Calu3 (cell line): ENCODE data around the gene WASF3. TPM values are rescaled to one million over a fixed set of nuclear protein-coding genes. Genes with fewer than 3 reads are reported as not detected.

Source experiments
- BruUV-seq: library from RNA; stranded (reverse); fragments of 400-500 nt; replicated peaks from 2 replicates; lab custom pipeline; 2021; lab: Mats Ljungman, UMichigan
- CTCF ChIA-PET: fragments of 300-600 bp; sonication (Branson Sonifier 250); formaldehyde crosslinking; loops from one replicate; lab custom pipeline; 2022; ENCODE audit warnings: antibody characterized with exemption; lab: Charles Lee
- DNase-seq: peaks from one replicate; pipeline ENCODE4 v3.0.0; 2022
- H3K27ac Mint-ChIP-seq: one replicate; pipeline ENCODE4 v1.8.0; 2022; ENCODE audit warnings: mixed read lengths; ENCODE audit not compliant: unreplicated experiment
- H3K27me3 Mint-ChIP-seq: one replicate; pipeline ENCODE4 v1.8.0; 2022; ENCODE audit warnings: mixed read lengths; ENCODE audit not compliant: unreplicated experiment
- H3K36me3 Mint-ChIP-seq: one replicate; pipeline ENCODE4 v1.8.0; 2022; ENCODE audit warnings: mild to moderate bottlenecking, moderate library complexity, mixed read lengths; ENCODE audit not compliant: insufficient read depth, unreplicated experiment
- H3K4me1 Mint-ChIP-seq: one replicate; pipeline ENCODE4 v1.8.0; 2022; ENCODE audit warnings: mild to moderate bottlenecking, low read depth, mixed read lengths; ENCODE audit not compliant: unreplicated experiment
- H3K4me3 Mint-ChIP-seq: one replicate; pipeline ENCODE4 v1.8.0; 2022; ENCODE audit warnings: mild to moderate bottlenecking, low read depth, moderate library complexity, mixed read lengths; ENCODE audit not compliant: unreplicated experiment
- H3K9me3 Mint-ChIP-seq: one replicate; pipeline ENCODE4 v1.8.0; 2022; ENCODE audit warnings: low read depth, mixed read lengths; ENCODE audit not compliant: unreplicated experiment
- CTCF ChIP-seq: fragments of 200-600 bp; IDR thresholded peaks from one replicate; pipeline ENCODE4 v1.8.0; 2022; ENCODE audit warnings: antibody characterized with exemption; ENCODE audit not compliant: unreplicated experiment
- intact Hi-C: fragments of 100-400 bp; cut with micrococcal nuclease; formaldehyde crosslinking; loops from one replicate; pipeline ENCODE4 v1.10.0; 2022; ENCODE audit not compliant: unreplicated experiment
- total RNA-seq: library from RNA; stranded (reverse); gene quantifications from 2 replicates; pipeline ENCODE4 v1.2.3, GENCODE V29; 2022

Gene WASF3
- total RNA-seq, 1 experiment from 2014 or later: 8.7 TPM

- CTCF ChIA-PET: no interaction called here
- H3K27ac Mint-ChIP-seq: no peak overlapping the region
- H3K27me3 Mint-ChIP-seq: peaks cover 48% of the 10 kb centered on the region
- peaks cover 3% of the 10 kb centered on the region for H3K4me1 Mint-ChIP-seq
- no TSS peak for BruUV-seq
- intact Hi-C loops: no loop called here
- no peak for TF ChIP-seq CTCF
- no peak overlapping the region for H3K4me3 Mint-ChIP-seq
- no peaks in the 10 kb centered on the region for H3K9me3 Mint-ChIP-seq
- H3K36me3 Mint-ChIP-seq: no peaks in the 10 kb centered on the region
- DNase-seq: no peak
Observed at GRCh38 chr13:26544707-26545106, 12.8 kb upstream of the WASF3 start.

- no peak for TF ChIP-seq CTCF
- Mint-ChIP-seq H3K27ac (no peak overlapping the region), H3K4me3 (no peak overlapping the region), H3K9me3 (no peaks in the 10 kb centered on the region), H3K27me3 (peaks cover 32% of the 10 kb centered on the region), H3K36me3 (no peaks in the 10 kb centered on the region), H3K4me1 (no peaks in the 10 kb centered on the region)
- intact Hi-C loops: no loop called here
- CTCF ChIA-PET: no interaction called here
- BruUV-seq: no TSS peak
- DNase-seq: no peak
Observed at GRCh38 chr13:26548205-26548765, 9.2 kb upstream of the WASF3 start.

- no peak for TF ChIP-seq CTCF
- intact Hi-C loops: no loop called here
- CTCF ChIA-PET: no interaction called here
- Mint-ChIP-seq H3K9me3 (no peaks in the 10 kb centered on the region), H3K4me1 (no peaks in the 10 kb centered on the region), H3K36me3 (no peaks in the 10 kb centered on the region), H3K4me3 (no peak overlapping the region), H3K27me3 (peaks cover 35% of the 10 kb centered on the region), H3K27ac (no peak overlapping the region)
- DNase-seq: no peak
- BruUV-seq: no TSS peak
Observed at GRCh38 chr13:26549713-26550112, 7.8 kb upstream of the WASF3 start.

GRCh38 chr13:26551255-26551860 lies 6.1 kb upstream of the WASF3 start:
- H3K4me3 Mint-ChIP-seq: no peak overlapping the region
- no peak for DNase-seq
- H3K9me3 Mint-ChIP-seq: no peaks in the 10 kb centered on the region
- H3K27me3 Mint-ChIP-seq: peaks cover 46% of the 10 kb centered on the region
- no peak for TF ChIP-seq CTCF
- no peaks in the 10 kb centered on the region for H3K4me1 Mint-ChIP-seq
- BruUV-seq: no TSS peak
- no peaks in the 10 kb centered on the region for H3K36me3 Mint-ChIP-seq
- CTCF ChIA-PET: no interaction called here
- no peak overlapping the region for H3K27ac Mint-ChIP-seq
- intact Hi-C loops: no loop called here
